Astrocyte (in vitro differentiated cells and primary cell): Measurements from ENCODE around the gene ASB8. TPM values are rescaled to one million over a fixed set of nuclear protein-coding genes. Genes with fewer than 3 reads are reported as not detected.

Source experiments
- DNase-seq: peaks from one replicate; pipeline ENCODE4 v3.0.0-alpha.2; 2010; ENCODE audit warnings: low read depth
- FAIRE-seq: peaks from 2 replicates; lab custom pipeline; 2011; peaks lifted over from hg19 to GRCh38; lab: Jason Lieb, UNC
- H2AFZ ChIP-seq: 2 replicates; pipeline ENCODE4 v1.6.0; 2012; ENCODE audit warnings: low read depth, low read length, inconsistent platforms
- H3K27ac ChIP-seq: 2 replicates; pipeline ENCODE4 v1.5.1; 2011; ENCODE audit warnings: low read depth, low read length, inconsistent platforms
- H3K27me3 ChIP-seq: 2 replicates; pipeline ENCODE4 v1.6.0; 2011; ENCODE audit warnings: low read length, inconsistent platforms; ENCODE audit not compliant: insufficient read depth
- H3K36me3 ChIP-seq: 2 replicates; pipeline ENCODE4 v1.5.1; 2011; ENCODE audit warnings: low read length, inconsistent platforms; ENCODE audit not compliant: insufficient read depth
- H3K4me1 ChIP-seq: 2 replicates; pipeline ENCODE4 v1.5.1; 2011; ENCODE audit warnings: low read length, inconsistent platforms; ENCODE audit not compliant: insufficient read depth
- H3K4me2 ChIP-seq: 2 replicates; pipeline ENCODE4 v1.6.0; 2012; ENCODE audit warnings: low read length, inconsistent platforms
- H3K4me3 ChIP-seq: 2 replicates; pipeline ENCODE4 v1.5.1; 2011; ENCODE audit warnings: low read depth, mild to moderate bottlenecking, low read length, inconsistent platforms; ENCODE audit not compliant: insufficient read depth
- H3K79me2 ChIP-seq: 2 replicates; pipeline ENCODE4 v1.6.0; 2012; ENCODE audit warnings: mild to moderate bottlenecking, low read length, inconsistent platforms; ENCODE audit not compliant: insufficient read depth
- H3K9ac ChIP-seq: 2 replicates; pipeline ENCODE4 v1.6.0; 2012; ENCODE audit warnings: mild to moderate bottlenecking, low read length, inconsistent platforms
- H3K9me3 ChIP-seq: 2 replicates; pipeline ENCODE4 v1.5.1; 2012; ENCODE audit warnings: low read depth, mild to moderate bottlenecking, low read length, inconsistent platforms; ENCODE audit not compliant: insufficient read depth
- H4K20me1 ChIP-seq: 2 replicates; pipeline ENCODE4 v1.6.0; 2012; ENCODE audit warnings: low read length, inconsistent platforms; ENCODE audit not compliant: insufficient read depth
- H3K27ac Mint-ChIP-seq: one replicate; pipeline ENCODE4 v1.8.0; 2021; ENCODE audit warnings: mild to moderate bottlenecking, mixed read lengths; ENCODE audit not compliant: unreplicated experiment
- H3K27me3 Mint-ChIP-seq: one replicate; pipeline ENCODE4 v1.8.0; 2021; ENCODE audit warnings: low read depth, mixed read lengths; ENCODE audit not compliant: unreplicated experiment
- H3K36me3 Mint-ChIP-seq: one replicate; pipeline ENCODE4 v1.8.0; 2021; ENCODE audit warnings: low read depth, mixed read lengths; ENCODE audit not compliant: unreplicated experiment
- H3K4me1 Mint-ChIP-seq: one replicate; pipeline ENCODE4 v1.8.0; 2021; ENCODE audit warnings: low read depth, mixed read lengths; ENCODE audit not compliant: unreplicated experiment
- H3K4me3 Mint-ChIP-seq: one replicate; pipeline ENCODE4 v1.8.0; 2021; ENCODE audit warnings: mild to moderate bottlenecking, moderate library complexity, mixed read lengths; ENCODE audit not compliant: unreplicated experiment
- H3K9me3 Mint-ChIP-seq: one replicate; pipeline ENCODE4 v1.8.0; 2021; ENCODE audit warnings: mild to moderate bottlenecking, mixed read lengths; ENCODE audit not compliant: unreplicated experiment
- EZH2 ChIP-seq: IDR thresholded peaks from 2 replicates; pipeline ENCODE4 v1.6.1; 2012; ENCODE audit warnings: mild to moderate bottlenecking, low read length, inconsistent platforms; ENCODE audit not compliant: insufficient read depth
- total RNA-seq: library from RNA; stranded (reverse); gene quantifications from 2 replicates; pipeline ENCODE4 v1.2.1, GENCODE V29; 2021
- TF ChIP-seq, protein P1 (sequence below): IDR thresholded peaks from 2 replicates; pipeline ENCODE4 v1.5.1; 2011; ENCODE audit warnings: low read depth, mild to moderate bottlenecking, inconsistent platforms, low read length, moderate library complexity; ENCODE audit not compliant: insufficient read depth

The ASB8 gene
- total RNA-seq, 1 donor from 2014 or later, result 29.9 TPM

DNA sequence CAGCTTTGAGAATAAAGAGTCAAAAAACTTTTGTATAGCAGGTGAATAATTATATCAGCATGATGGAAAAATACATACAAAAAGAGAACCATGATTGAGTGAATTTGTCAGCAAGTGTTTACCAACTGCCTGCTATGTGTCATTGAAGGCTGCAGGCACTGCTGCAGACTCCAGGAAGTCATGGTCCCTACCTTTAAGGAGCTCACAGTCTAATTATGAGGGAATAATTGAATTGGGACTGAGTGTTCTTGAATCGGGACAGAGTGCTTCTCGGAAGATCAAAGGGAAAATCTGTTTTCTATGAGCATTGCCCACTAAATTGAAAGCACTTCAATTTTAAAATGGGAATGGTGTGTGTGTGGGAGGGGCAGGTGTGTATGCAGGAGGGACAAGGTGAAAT, 36.3 kb upstream of the ASB8 start:
- H3K9me3 ChIP-seq, result no peaks in the 10 kb centered on the region
- Mint-ChIP-seq H3K9me3 (no peaks in the 10 kb centered on the region), H3K4me3 (no peak overlapping the region), H3K4me1 (peaks cover 11% of the 10 kb centered on the region), H3K27me3 (peaks cover 6% of the 10 kb centered on the region), H3K36me3 (no peaks in the 10 kb centered on the region), H3K27ac (no peak overlapping the region)
- H4K20me1 ChIP-seq, result no peaks in the 10 kb centered on the region
- TF ChIP-seq EZH2, result no peak
- TF ChIP-seq, protein P1, sequence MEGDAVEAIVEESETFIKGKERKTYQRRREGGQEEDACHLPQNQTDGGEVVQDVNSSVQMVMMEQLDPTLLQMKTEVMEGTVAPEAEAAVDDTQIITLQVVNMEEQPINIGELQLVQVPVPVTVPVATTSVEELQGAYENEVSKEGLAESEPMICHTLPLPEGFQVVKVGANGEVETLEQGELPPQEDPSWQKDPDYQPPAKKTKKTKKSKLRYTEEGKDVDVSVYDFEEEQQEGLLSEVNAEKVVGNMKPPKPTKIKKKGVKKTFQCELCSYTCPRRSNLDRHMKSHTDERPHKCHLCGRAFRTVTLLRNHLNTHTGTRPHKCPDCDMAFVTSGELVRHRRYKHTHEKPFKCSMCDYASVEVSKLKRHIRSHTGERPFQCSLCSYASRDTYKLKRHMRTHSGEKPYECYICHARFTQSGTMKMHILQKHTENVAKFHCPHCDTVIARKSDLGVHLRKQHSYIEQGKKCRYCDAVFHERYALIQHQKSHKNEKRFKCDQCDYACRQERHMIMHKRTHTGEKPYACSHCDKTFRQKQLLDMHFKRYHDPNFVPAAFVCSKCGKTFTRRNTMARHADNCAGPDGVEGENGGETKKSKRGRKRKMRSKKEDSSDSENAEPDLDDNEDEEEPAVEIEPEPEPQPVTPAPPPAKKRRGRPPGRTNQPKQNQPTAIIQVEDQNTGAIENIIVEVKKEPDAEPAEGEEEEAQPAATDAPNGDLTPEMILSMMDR, result no peak
- H3K4me1 ChIP-seq, result peaks cover 9% of the 10 kb centered on the region
- H2AFZ ChIP-seq, result no peak overlapping the region
- no peak overlapping the region for H3K27ac ChIP-seq
- no peaks in the 10 kb centered on the region for H3K36me3 ChIP-seq
- H3K79me2 ChIP-seq, result no peaks in the 10 kb centered on the region
- no peak overlapping the region for H3K4me3 ChIP-seq
- no peak overlapping the region for H3K9ac ChIP-seq
- H3K27me3 ChIP-seq, result peaks cover 16% of the 10 kb centered on the region
- no peak for FAIRE-seq
- H3K4me2 ChIP-seq, result no peak overlapping the region
- DNase-seq, result no peak

DNA sequence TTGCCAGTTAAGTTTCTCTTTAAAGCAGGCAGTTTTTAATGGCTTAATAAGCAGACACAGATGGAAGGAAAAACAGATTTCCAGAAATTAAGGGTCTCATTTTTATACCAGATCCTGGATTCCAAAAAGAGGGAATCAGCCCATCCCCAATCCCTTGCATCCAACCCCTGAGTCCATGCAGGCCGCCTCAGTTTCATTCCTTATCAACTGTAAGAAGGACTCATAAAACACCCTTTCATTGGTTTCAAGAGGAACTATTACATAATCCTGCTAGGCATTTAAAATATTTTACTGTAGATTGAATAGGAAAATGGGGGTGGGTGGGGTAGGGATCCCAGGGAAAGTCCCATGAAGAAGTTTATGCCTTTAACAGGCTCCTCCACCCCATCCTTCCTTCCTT, 35.5 kb upstream of the ASB8 start:
- no peaks in the 10 kb centered on the region for H3K9me3 Mint-ChIP-seq
- H3K36me3 Mint-ChIP-seq, result no peaks in the 10 kb centered on the region
- H3K27me3 ChIP-seq, result peaks cover 16% of the 10 kb centered on the region
- H3K9me3 ChIP-seq, result no peaks in the 10 kb centered on the region
- H3K4me3 Mint-ChIP-seq, result no peak overlapping the region
- no peak overlapping the region for H3K9ac ChIP-seq
- H3K4me2 ChIP-seq, result no peak overlapping the region
- H4K20me1 ChIP-seq, result no peaks in the 10 kb centered on the region
- H3K27ac Mint-ChIP-seq, result no peak overlapping the region
- H3K36me3 ChIP-seq, result no peaks in the 10 kb centered on the region
- no peak overlapping the region for H2AFZ ChIP-seq
- no peak overlapping the region for H3K4me3 ChIP-seq
- peaks cover 15% of the 10 kb centered on the region for H3K4me1 Mint-ChIP-seq
- no peak overlapping the region for H3K27ac ChIP-seq
- H3K27me3 Mint-ChIP-seq, result peaks cover 8% of the 10 kb centered on the region
- DNase-seq (no peak), FAIRE-seq (no peak)
- TF ChIP-seq EZH2, result no peak
- TF ChIP-seq, protein P1, result no peak
- no peaks in the 10 kb centered on the region for H3K79me2 ChIP-seq
- H3K4me1 ChIP-seq, result peaks cover 8% of the 10 kb centered on the region

DNA sequence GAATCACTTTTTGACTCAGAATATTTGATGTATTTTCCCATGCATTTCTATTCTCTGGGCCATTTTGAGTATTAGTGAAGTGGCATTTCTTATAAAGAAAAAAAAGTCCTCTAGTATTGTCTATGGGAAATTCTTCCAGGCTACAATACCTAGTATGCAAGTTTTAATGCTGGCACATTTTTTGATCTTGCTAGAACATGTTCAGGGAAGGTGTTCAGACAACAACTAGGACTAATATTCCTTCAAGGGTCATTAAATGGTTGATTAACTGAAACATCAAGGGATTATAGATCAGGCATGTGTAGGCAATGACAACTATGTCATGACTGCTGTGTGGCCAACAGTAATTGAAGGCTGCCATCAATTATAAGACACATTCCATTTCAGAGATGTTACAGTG, 33.8 kb upstream of the ASB8 start:
- FAIRE-seq (no peak), DNase-seq (no peak)
- no peak for TF ChIP-seq EZH2
- TF ChIP-seq, protein P1, result no peak
- no peaks in the 10 kb centered on the region for H3K9me3 ChIP-seq
- H3K27ac Mint-ChIP-seq, result no peak overlapping the region
- H3K9ac ChIP-seq, result no peak overlapping the region
- no peaks in the 10 kb centered on the region for H3K9me3 Mint-ChIP-seq
- no peak overlapping the region for H3K4me2 ChIP-seq
- no peak overlapping the region for H3K4me3 ChIP-seq
- peaks cover 18% of the 10 kb centered on the region for H3K27me3 Mint-ChIP-seq
- no peaks in the 10 kb centered on the region for H3K36me3 Mint-ChIP-seq
- peaks cover 17% of the 10 kb centered on the region for H3K27me3 ChIP-seq
- no peaks in the 10 kb centered on the region for H4K20me1 ChIP-seq
- H2AFZ ChIP-seq, result no peak overlapping the region
- H3K36me3 ChIP-seq, result no peaks in the 10 kb centered on the region
- H3K79me2 ChIP-seq, result no peaks in the 10 kb centered on the region
- H3K4me1 Mint-ChIP-seq, result peaks cover 15% of the 10 kb centered on the region
- no peak overlapping the region for H3K4me3 Mint-ChIP-seq
- H3K4me1 ChIP-seq, result no peaks in the 10 kb centered on the region
- no peak overlapping the region for H3K27ac ChIP-seq
